Measurements from ENCODE around the gene IL15RA.

- no peak for TF ChIP-seq EZH2 (IDR thresholded peaks at IDR 0.05; ENCODE audit: low read depth, low read length, severe bottlenecking)
- no peak for TF ChIP-seq CEBPB (IDR thresholded peaks at IDR 0.05; ENCODE audit: low read depth, low read length)
- no peak for TF ChIP-seq MAX (IDR thresholded peaks at IDR 0.05)
- no peak for TF ChIP-seq RAD21 (IDR thresholded peaks at IDR 0.05 in 1 of 2, conservative IDR thresholded peaks at IDR 0.05 in 1 of 2; ENCODE audit: low read depth in 2 of 2, low read length in 2 of 2)
- no peak for TF ChIP-seq CTCF (IDR thresholded peaks at IDR 0.05; ENCODE audit: control extremely low read depth in 1 of 3, insufficient read depth in 1 of 3, low read depth in 1 of 3, low read length in 3 of 3)
- no peak for TF ChIP-seq CHD1 (IDR thresholded peaks at IDR 0.05; ENCODE audit: low read depth, low read length)
These were observed 22.3 kb upstream of the IL15RA start for GRCh38 chr10:5999440-6000165.
